Astrocyte of the cerebellum (primary cell): ENCODE data around the gene CD22.
"Not testable (repeated sequence)": the region's sequence is repeated elsewhere in the genome, so short reads cannot be mapped to it uniquely, and the experiment has no call there.

Experiments
- DNase-seq: peaks from one replicate; pipeline ENCODE4 v3.0.0-alpha.2; 2011; ENCODE audit warnings: low read depth
- H3K4me3 ChIP-seq: 2 replicates; pipeline ENCODE4 v1.5.1; 2011; ENCODE audit warnings: mild to moderate bottlenecking, low read depth, low read length, moderate library complexity
- in situ Hi-C: cut with HindIII; loops from 2 replicates; pipeline ENCODE4 v1.10.0; 2017; ENCODE audit warnings: low sequenced_read_pairs
- TF ChIP-seq, protein P1 (sequence below): IDR thresholded peaks from 2 replicates; pipeline ENCODE4 v1.5.1; 2012; ENCODE audit warnings: low read length, low read depth, moderate library complexity, mild to moderate bottlenecking; ENCODE audit errors: missing control alignments

The CD22 gene

DNA sequence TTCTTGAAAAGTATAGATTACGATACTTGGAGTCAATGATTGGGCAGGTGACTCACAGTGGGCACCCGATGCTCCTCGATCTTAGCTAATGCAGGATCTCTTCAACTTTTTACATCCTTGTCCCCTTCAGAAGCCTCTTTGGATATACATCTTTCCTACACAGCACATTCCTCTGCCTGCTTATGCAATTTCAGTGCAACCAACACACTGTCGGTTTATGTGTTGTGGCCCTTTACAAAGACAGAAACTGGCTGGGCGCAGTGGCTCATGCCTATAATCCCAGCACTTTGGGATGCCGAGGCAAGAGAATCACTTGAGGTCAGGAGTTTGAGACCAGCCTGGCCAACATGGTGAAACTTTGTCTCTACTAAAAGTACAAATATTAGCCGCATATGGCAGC lies 44.5 kb downstream of the CD22 start:
- DNase-seq = no peak
- in situ Hi-C loops = no loop called here
- no peak overlapping the region for H3K4me3 ChIP-seq
- TF ChIP-seq, protein P1, sequence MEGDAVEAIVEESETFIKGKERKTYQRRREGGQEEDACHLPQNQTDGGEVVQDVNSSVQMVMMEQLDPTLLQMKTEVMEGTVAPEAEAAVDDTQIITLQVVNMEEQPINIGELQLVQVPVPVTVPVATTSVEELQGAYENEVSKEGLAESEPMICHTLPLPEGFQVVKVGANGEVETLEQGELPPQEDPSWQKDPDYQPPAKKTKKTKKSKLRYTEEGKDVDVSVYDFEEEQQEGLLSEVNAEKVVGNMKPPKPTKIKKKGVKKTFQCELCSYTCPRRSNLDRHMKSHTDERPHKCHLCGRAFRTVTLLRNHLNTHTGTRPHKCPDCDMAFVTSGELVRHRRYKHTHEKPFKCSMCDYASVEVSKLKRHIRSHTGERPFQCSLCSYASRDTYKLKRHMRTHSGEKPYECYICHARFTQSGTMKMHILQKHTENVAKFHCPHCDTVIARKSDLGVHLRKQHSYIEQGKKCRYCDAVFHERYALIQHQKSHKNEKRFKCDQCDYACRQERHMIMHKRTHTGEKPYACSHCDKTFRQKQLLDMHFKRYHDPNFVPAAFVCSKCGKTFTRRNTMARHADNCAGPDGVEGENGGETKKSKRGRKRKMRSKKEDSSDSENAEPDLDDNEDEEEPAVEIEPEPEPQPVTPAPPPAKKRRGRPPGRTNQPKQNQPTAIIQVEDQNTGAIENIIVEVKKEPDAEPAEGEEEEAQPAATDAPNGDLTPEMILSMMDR = no peak

DNA sequence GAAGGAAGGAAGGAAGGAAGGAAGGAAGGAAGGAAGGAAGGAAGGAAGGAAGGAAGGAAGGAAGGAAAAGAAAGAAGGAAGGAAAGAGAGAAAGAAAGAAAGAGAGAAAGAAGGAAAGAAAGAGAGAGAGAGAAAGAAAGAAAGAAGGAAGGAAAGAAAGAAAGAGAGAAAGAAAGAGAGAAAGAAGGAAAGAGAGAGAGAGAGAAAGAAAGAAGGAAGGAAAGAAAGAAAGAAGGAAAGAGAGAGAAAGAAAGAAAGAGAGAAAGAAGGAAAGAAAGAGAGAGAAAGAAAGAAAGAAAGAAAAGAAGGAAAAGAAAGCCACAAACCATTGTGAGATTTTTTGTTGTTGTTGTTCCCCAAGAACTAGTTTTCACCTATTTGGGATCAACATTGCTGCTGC lies 45.0 kb downstream of the CD22 start:
- in situ Hi-C loops, H3K4me3 ChIP-seq, DNase-seq: not testable (repeated sequence)

DNA sequence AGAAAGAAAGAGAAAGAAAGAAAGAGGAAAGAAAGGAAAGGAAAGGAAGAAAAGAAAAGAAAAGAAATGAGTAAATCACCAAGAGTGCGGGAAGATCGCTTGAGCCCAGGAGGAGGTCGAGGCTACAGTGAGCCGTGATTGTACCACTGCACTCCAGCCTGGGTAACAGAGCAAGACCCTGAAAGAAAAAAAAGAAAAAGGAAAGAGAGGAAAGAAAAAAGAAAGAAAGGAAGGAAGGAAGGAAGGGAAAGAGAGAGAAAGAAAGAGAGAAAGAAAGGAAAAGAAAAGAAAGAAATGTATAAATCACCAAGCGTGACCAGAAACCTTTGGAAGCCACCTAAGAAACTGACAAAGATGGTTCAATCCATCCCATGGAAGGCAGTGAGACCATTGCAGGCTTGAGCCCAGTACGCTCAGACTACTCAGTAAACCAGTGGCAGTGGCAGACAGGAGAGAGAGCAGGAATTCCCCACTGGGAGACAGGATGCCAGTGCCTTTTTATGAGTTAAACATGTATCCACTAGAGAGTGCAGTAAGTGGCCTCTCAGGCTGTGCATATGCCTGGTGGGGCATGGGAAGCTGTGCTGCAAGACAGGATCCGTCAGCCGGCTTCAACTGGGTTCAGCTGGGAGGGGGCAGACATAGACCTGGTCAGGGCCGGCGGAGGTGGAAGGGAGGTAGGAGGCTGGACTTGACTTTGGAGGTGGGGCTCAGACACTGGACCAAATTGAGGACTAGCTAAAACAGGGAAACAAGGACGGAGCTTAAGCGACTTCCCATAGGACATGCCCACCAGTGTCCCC lies 46.7 kb downstream of the CD22 start:
- in situ Hi-C loops = no loop called here

DNA sequence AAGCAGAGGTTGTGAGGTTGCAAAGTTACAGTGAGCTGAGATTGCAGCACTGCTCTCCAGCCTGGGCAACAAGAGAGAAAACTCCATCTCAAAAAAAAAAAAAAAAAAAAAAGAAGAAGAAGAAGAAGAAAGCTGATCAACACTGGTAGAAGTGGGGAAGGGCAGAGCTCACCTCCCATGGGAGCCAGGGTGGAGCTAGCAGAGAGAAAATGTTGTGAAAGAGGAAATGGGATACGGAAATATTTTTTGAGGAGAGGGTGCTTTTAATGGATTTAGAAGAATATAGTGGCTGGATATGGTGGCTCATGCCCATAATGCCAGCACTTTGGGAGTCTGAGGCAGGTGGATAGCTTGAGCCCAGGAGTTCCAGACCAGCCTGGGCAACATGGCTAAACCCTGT lies 48.7 kb downstream of the CD22 start:
- in situ Hi-C loops = no loop called here
- TF ChIP-seq, protein P1 = no peak
- no peak for DNase-seq
- H3K4me3 ChIP-seq = no peak overlapping the region

More for the DNA sequence above, 46.7 kb downstream of the CD22 start:
- TF ChIP-seq, protein P1 = no peak
- no peak overlapping the region for H3K4me3 ChIP-seq
- no peak for DNase-seq

DNA sequence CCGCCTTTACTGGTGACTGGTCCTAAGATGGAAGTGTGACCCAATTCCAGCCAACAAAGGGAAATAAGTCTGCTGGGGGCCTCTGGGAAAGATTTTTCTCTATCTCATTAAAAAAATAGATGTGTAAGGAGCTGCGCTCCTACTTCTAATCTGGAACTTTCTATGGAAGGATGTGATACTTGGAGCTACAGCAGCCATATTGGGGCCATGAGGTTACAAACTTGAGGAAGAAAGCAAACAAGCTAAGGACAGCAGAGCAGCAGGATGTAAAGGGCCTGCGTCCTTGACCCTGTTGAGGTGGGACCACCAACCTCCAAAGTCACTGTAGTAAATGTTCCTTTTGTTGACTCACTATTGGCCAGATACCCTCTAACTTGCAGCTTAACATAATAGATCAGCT lies 49.4 kb downstream of the CD22 start:
- no peak for DNase-seq
- in situ Hi-C loops = no loop called here
- TF ChIP-seq, protein P1 = no peak
- H3K4me3 ChIP-seq = no peak overlapping the region

DNA sequence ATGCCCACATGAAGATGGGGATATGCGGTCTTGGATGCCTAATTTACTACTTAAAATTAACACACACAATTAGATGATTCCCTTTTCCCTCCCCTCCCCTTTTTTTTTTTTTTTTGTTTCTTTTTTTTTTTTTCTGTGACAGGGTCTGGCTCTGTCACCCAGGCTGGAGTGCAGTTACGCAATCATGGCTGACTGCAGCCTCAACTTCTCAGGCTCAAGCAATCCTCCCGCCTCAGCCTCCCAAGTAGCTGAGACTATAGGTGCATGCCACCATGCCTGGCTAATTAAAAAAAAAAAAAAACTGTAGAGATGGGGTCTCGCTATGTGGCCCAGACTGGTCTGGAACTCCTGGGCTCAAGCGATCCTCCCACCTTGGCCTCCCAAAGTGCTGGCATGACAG lies 50.6 kb downstream of the CD22 start:
- DNase-seq = not testable (repeated sequence)

DNA sequence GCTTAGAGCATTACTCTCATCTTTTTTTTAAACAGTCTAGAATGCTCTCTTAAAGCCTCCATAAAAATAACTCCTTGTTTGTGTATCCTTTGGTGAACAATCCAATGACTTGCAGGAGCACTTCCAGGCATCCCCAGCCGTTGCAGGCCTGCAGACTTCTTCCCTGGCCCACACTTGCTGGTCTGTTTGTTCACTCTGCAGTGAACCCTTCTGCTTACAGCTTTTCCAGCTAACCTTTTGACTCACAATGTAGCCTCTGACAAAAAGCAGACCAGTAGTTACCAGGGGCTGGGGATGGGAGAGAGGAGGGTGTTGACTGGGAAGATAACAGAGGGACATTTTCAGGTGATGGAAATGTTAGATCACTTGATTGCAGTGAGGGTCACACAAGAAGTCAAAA lies 51.0 kb downstream of the CD22 start:
- no peak overlapping the region for H3K4me3 ChIP-seq
- DNase-seq = no peak
- TF ChIP-seq, protein P1 = no peak

More for the DNA sequence above, 50.6 kb downstream of the CD22 start:
- in situ Hi-C loops, H3K4me3 ChIP-seq: not testable (repeated sequence)

More for the DNA sequence above, 51.0 kb downstream of the CD22 start:
- in situ Hi-C loops = no loop called here
